ENCODE measurements around the gene TMEM203. TPM values are rescaled to one million over a fixed set of nuclear protein-coding genes. Genes with fewer than 3 reads are reported as not detected.

Gene TMEM203
- polyA plus RNA-seq, 1 of the 3 experiments (the other 2 are of a cell fraction): 55.6 TPM

DNA sequence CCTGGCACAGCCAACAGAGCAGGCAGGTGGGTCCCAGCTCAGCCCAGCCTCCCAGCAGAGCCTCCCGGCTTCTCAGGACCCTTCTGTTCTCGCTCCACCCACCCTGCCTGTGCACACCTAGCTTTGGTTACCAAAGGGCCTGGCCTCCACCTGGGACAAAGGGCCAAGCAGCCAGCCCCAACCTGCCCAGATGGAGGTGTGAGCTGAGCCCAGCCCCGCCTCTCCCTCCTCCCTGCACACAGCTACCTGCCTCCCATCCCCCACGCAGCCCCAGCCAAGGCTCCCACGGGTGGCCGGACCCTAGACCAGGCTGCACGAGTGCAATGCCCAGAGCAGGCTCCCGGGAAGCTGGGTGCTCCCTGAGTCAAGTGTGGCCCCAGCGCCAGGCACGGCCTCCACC is 10.5 kb downstream of the TMEM203 start:
- Histone ChIP-seq H3K9me2 (no peaks in the 10 kb centered on the region), H3K9me3 (no peaks in the 10 kb centered on the region), H3K79me2 (ENCODE audit: insufficient read depth) (peaks cover 71% of the 10 kb centered on the region), H3K27ac (ENCODE audit: low read depth in 2 of 2, low read length in 1 of 2) (no peak overlapping the region), H3K4me3 (ENCODE audit: low read depth in 2 of 2, low read length in 1 of 2) (no peak overlapping the region), H3K9ac (no peak overlapping the region), H3K4me1 (ENCODE audit: control insufficient read depth in 1 of 2, insufficient read depth in 2 of 2, low read depth in 1 of 2, low read length in 1 of 2) (peaks cover 13 to 24% of the 10 kb centered on the region in 2 experiments; a peak in 3 of 4 replicates), H3K36me3 (replicated peaks in 1 of 2; ENCODE audit: control insufficient read depth in 1 of 2, insufficient read depth in 2 of 2, low read length in 1 of 2) (peaks cover 3 to 20% of the 10 kb centered on the region in 2 experiments), H3F3A (replicated peaks; ENCODE audit: insufficient read depth) (peaks cover 2% of the 10 kb centered on the region), H4K20me1 (ENCODE audit: insufficient read depth) (peaks cover 63% of the 10 kb centered on the region), H3K27me3 (ENCODE audit: insufficient read depth) (no peaks in the 10 kb centered on the region), H3K4me2 (no peak overlapping the region), H2AFZ (ENCODE audit: low read depth) (no peak overlapping the region)
- WGBS (ENCODE audit: low lambda C conversion rate): 84% methylated on average over 9 of the region's 10 CpGs
- TF ChIP-seq TEAD4 (IDR thresholded peaks at IDR 0.05; ENCODE audit: borderline replicate concordance, insufficient read depth) (no peak), NRF1 (IDR thresholded peaks at IDR 0.05; ENCODE audit: low read depth, low read length) (no peak), YY1 (IDR thresholded peaks at IDR 0.05; ENCODE audit: low read depth) (no peak), FOSL2 (IDR thresholded peaks at IDR 0.05; ENCODE audit: borderline replicate concordance, low read depth) (no peak), JUND (IDR thresholded peaks at IDR 0.05) (no peak), MXI1 (IDR thresholded peaks at IDR 0.05; ENCODE audit: low read depth, low read length) (no peak), ELF1 (IDR thresholded peaks at IDR 0.05) (no peak), CHD2 (IDR thresholded peaks at IDR 0.05; ENCODE audit: low read length, partially characterized antibody) (no peak), POLR2AphosphoS5 (IDR thresholded peaks at IDR 0.05; ENCODE audit: low read depth, low read length) (no peak)
- TF ChIP-seq, protein P1, sequence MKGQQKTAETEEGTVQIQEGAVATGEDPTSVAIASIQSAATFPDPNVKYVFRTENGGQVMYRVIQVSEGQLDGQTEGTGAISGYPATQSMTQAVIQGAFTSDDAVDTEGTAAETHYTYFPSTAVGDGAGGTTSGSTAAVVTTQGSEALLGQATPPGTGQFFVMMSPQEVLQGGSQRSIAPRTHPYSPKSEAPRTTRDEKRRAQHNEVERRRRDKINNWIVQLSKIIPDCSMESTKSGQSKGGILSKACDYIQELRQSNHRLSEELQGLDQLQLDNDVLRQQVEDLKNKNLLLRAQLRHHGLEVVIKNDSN (IDR thresholded peaks at IDR 0.05; ENCODE audit: borderline replicate concordance, low read depth): no peak
- TF ChIP-seq, protein P2, sequence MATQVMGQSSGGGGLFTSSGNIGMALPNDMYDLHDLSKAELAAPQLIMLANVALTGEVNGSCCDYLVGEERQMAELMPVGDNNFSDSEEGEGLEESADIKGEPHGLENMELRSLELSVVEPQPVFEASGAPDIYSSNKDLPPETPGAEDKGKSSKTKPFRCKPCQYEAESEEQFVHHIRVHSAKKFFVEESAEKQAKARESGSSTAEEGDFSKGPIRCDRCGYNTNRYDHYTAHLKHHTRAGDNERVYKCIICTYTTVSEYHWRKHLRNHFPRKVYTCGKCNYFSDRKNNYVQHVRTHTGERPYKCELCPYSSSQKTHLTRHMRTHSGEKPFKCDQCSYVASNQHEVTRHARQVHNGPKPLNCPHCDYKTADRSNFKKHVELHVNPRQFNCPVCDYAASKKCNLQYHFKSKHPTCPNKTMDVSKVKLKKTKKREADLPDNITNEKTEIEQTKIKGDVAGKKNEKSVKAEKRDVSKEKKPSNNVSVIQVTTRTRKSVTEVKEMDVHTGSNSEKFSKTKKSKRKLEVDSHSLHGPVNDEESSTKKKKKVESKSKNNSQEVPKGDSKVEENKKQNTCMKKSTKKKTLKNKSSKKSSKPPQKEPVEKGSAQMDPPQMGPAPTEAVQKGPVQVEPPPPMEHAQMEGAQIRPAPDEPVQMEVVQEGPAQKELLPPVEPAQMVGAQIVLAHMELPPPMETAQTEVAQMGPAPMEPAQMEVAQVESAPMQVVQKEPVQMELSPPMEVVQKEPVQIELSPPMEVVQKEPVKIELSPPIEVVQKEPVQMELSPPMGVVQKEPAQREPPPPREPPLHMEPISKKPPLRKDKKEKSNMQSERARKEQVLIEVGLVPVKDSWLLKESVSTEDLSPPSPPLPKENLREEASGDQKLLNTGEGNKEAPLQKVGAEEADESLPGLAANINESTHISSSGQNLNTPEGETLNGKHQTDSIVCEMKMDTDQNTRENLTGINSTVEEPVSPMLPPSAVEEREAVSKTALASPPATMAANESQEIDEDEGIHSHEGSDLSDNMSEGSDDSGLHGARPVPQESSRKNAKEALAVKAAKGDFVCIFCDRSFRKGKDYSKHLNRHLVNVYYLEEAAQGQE (IDR thresholded peaks at IDR 0.05; ENCODE audit: low read depth, low read length): no peak
- no peak for DNase-seq
- ChIA-PET CTCF (interaction anchor here (1.3 to 2.0 kb wide), 5 partner anchors 28 to 166 kb away, joined by 3 to 9 read pairs (median 5); partner anchors contain the start of genes NPDC1 and RNF224), POLR2A (interaction anchor here (1.4 to 1.5 kb wide), 2 partner anchors 10 to 65 kb away, joined by 3 read pairs; no protein-coding TSS in a partner anchor)

DNA sequence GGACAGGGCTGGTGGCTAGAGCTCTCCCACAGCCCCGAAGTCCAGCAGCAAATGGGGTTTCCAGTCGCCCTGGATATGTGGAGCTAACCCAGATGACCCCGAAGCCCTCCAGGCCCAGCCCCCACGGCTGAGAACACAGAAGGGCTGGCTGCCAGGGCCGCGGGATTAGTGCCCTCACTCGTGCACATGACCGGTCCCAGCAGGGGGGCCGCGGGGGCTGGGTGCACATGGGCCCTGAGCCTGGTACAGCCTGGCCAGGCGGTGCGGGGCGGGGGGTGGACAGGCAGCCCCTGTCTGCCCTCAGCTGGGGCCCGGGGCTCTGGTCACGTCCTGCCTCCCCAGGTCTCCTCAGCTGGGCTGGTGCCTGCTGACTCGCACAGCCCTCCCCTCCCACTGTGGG is 11.1 kb downstream of the TMEM203 start:
- ChIA-PET CTCF (interaction anchor here (1.3 to 2.0 kb wide), 4 partner anchors 28 to 165 kb away, joined by 3 to 9 read pairs (median 4); partner anchors contain the start of genes NPDC1 and RNF224), POLR2A (interaction anchor here (1.4 kb wide), 1 partner anchor 65 kb away, joined by 3 read pairs; no protein-coding TSS in a partner anchor)
- Histone ChIP-seq H3K36me3 (replicated peaks in 1 of 2; ENCODE audit: control insufficient read depth in 1 of 2, insufficient read depth in 2 of 2, low read length in 1 of 2) (peaks cover 3 to 21% of the 10 kb centered on the region in 2 experiments), H3F3A (replicated peaks; ENCODE audit: insufficient read depth) (peaks cover 8% of the 10 kb centered on the region), H3K9ac (no peak overlapping the region), H3K4me1 (ENCODE audit: control insufficient read depth in 1 of 2, insufficient read depth in 2 of 2, low read depth in 1 of 2, low read length in 1 of 2) (peaks cover 15 to 26% of the 10 kb centered on the region in 2 experiments), H4K20me1 (ENCODE audit: insufficient read depth) (peaks cover 67% of the 10 kb centered on the region), H3K79me2 (ENCODE audit: insufficient read depth) (peaks cover 73% of the 10 kb centered on the region), H3K9me3 (no peaks in the 10 kb centered on the region), H3K4me2 (no peak overlapping the region), H3K27ac (ENCODE audit: low read depth in 2 of 2, low read length in 1 of 2) (no peak overlapping the region), H2AFZ (ENCODE audit: low read depth) (no peak overlapping the region), H3K4me3 (ENCODE audit: low read depth in 2 of 2, low read length in 1 of 2) (no peak overlapping the region), H3K9me2 (no peaks in the 10 kb centered on the region), H3K27me3 (ENCODE audit: insufficient read depth) (no peaks in the 10 kb centered on the region)
- no peak for DNase-seq
- TF ChIP-seq TEAD4 (IDR thresholded peaks at IDR 0.05; ENCODE audit: borderline replicate concordance, insufficient read depth): no peak
- TF ChIP-seq, protein P3, sequence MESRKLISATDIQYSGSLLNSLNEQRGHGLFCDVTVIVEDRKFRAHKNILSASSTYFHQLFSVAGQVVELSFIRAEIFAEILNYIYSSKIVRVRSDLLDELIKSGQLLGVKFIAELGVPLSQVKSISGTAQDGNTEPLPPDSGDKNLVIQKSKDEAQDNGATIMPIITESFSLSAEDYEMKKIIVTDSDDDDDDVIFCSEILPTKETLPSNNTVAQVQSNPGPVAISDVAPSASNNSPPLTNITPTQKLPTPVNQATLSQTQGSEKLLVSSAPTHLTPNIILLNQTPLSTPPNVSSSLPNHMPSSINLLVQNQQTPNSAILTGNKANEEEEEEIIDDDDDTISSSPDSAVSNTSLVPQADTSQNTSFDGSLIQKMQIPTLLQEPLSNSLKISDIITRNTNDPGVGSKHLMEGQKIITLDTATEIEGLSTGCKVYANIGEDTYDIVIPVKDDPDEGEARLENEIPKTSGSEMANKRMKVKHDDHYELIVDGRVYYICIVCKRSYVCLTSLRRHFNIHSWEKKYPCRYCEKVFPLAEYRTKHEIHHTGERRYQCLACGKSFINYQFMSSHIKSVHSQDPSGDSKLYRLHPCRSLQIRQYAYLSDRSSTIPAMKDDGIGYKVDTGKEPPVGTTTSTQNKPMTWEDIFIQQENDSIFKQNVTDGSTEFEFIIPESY (IDR thresholded peaks at IDR 0.05; ENCODE audit: borderline replicate concordance, low read depth): no peak
- no peak for TF ChIP-seq SMC3 (IDR thresholded peaks at IDR 0.05; ENCODE audit: low read depth, low read length)
- TF ChIP-seq ELF1 (IDR thresholded peaks at IDR 0.05): no peak
- TF ChIP-seq RXRA (IDR thresholded peaks at IDR 0.05; ENCODE audit: borderline replicate concordance, low read depth): no peak
- TF ChIP-seq MXI1 (IDR thresholded peaks at IDR 0.05; ENCODE audit: low read depth, low read length): no peak
- no peak for TF ChIP-seq FOSL2 (IDR thresholded peaks at IDR 0.05; ENCODE audit: borderline replicate concordance, low read depth)
- no peak for TF ChIP-seq TCF12 (IDR thresholded peaks at IDR 0.05)
- WGBS (ENCODE audit: low lambda C conversion rate): 77% methylated on average over 9 of the region's 16 CpGs
